ENCODE measurements around the gene IFNA21.
"Not testable (repeated sequence)": the region's sequence is repeated elsewhere in the genome, so short reads cannot be mapped to it uniquely, and the experiment has no call there.

IFNA21 gene

GRCh38 chr9:21137020-21137419, 29.4 kb downstream of the IFNA21 start:
- DNase-seq = no peak

GRCh38 chr9:21135736-21136135, 30.7 kb downstream of the IFNA21 start:
- DNase-seq = no peak

- not testable (repeated sequence) for DNase-seq
Measured at GRCh38 chr9:21128186-21128585, 38.3 kb downstream of the IFNA21 start.

- no peak for DNase-seq
Measured at GRCh38 chr9:21121595-21122251, 44.7 kb downstream of the IFNA21 start.

GRCh38 chr9:21121079-21121478, 45.4 kb downstream of the IFNA21 start:
- DNase-seq = no peak

- DNase-seq = no peak
Measured at GRCh38 chr9:21119093-21119770, 47.2 kb downstream of the IFNA21 start.

Measured in NCI-H446 (cell line).